Spleen (tissue), 13 donors: ENCODE results near the gene RPRD2. TPM values are rescaled to one million over a fixed set of nuclear protein-coding genes. Genes with fewer than 3 reads are reported as not detected.
"Not testable (repeated sequence)": the region's sequence is repeated elsewhere in the genome, so short reads cannot be mapped to it uniquely, and the experiment has no call there.

Source experiments
- DNase-seq: peaks from one replicate; pipeline ENCODE4 v3.0.0-alpha.2; 2020
- H3K27ac ChIP-seq, 8 donors: fragments of 200-600 bp; sonication (generic) in 7 of 8; 1 replicate in 4 of 8; 2 replicates in 4 of 8; pipeline versions ENCODE4 v1.5.0 to v1.8.0; 2016 to 2021; ENCODE audit warnings: inconsistent platforms in 4 of 8, mild to moderate bottlenecking in 4 of 8, moderate library complexity in 1 of 8
- H3K27me3 ChIP-seq, 7 donors: fragments of 200-600 bp; sonication (generic) in 6 of 7; replicated peaks in 1 of 7; 1 replicate in 4 of 7; 2 replicates in 3 of 7; pipeline versions ENCODE4 v1.5.0 to v1.8.0; 2016 to 2021; ENCODE audit warnings: inconsistent platforms in 3 of 7, mild to moderate bottlenecking in 1 of 7
- H3K36me3 ChIP-seq, 6 donors: fragments of 200-600 bp; sonication (generic) in 5 of 6; 1 replicate in 4 of 6; 2 replicates in 2 of 6; pipeline versions ENCODE4 v1.5.0 to v1.8.0; 2016 to 2021; ENCODE audit warnings: inconsistent platforms in 2 of 6
- H3K4me1 ChIP-seq, 6 donors: fragments of 200-600 bp; sonication (generic) in 5 of 6; 1 replicate in 3 of 6; 2 replicates in 3 of 6; pipeline versions ENCODE4 v1.5.0 to v1.8.0; 2016 to 2021; ENCODE audit warnings: inconsistent platforms in 3 of 6
- H3K4me3 ChIP-seq, 8 donors: fragments of 200-600 bp; sonication (generic) in 7 of 8; 1 replicate in 4 of 8; 2 replicates in 4 of 8; pipeline versions ENCODE4 v1.5.0 to v1.8.0; 2016 to 2021; ENCODE audit warnings: inconsistent platforms in 4 of 8, mild to moderate bottlenecking in 4 of 8, moderate library complexity in 2 of 8
- H3K9me3 ChIP-seq, 8 donors: fragments of 200-600 bp; sonication (generic) in 7 of 8; 1 replicate in 4 of 8; 2 replicates in 4 of 8; pipeline versions ENCODE4 v1.5.0 to v1.8.0; 2016 to 2021; ENCODE audit warnings: inconsistent platforms in 4 of 8
- POLR2A ChIP-seq, 3 donors: fragments of 450-650 bp; IDR thresholded peaks; one replicate each; pipeline ENCODE4 v1.5.1; 2017; ENCODE audit warnings: antibody characterized with exemption in 3 of 3, mild to moderate bottlenecking in 1 of 3
- POLR2AphosphoS5 ChIP-seq, 3 donors: sonication (generic); formaldehyde crosslinking; IDR thresholded peaks; one replicate each; pipeline ENCODE4 v1.5.1; 2017; ENCODE audit warnings: antibody characterized with exemption in 3 of 3
- WGBS, 5 donors: extraction: QIAGEN DNeasy Blood & Tissue Kit in 3 of 5; methylation state at CpG; one replicate each; pipeline versions ENCODE4 v1.1.5 to v1.1.7; 2013 to 2018; 5-methylcytosine and 5-hydroxymethylcytosine counted together
- intact Hi-C: fragments of 100-400 bp; cut with DNase I; formaldehyde crosslinking; loops from one replicate; pipeline ENCODE4 v1.15.0; 2023; ENCODE audit warnings: low total_unique reads
- long read RNA-seq, 2 donors: transcript quantifications; one replicate each; lab custom pipeline, GENCODE V29; 2026
- polyA plus RNA-seq, 3 donors: library from polyadenylated mRNA; stranded (reverse); fragments of 200-250 nt; gene quantifications; one replicate each; pipeline ENCODE4 v1.2.1, GENCODE V29; 2013
- total RNA-seq, 7 donors: library from RNA; depleted of rRNA in 3 of 7; stranded (reverse); fragments of >200 nt in 3 of 7; fragmentation: NEBNext Ultra II Directional in 4 of 7; extraction: Animal tissue kit (Norgen Biotek cat#: 25700) in 4 of 7; gene quantifications; one replicate each; pipeline versions ENCODE4 v1.1.0 to v1.2.1, GENCODE V29; 2016 to 2021
- TF ChIP-seq, protein P1 (sequence below), 11 experiments: fragments of 200-600 bp in 7 of 11; fragments of 450-650 bp in 4 of 11; sonication (generic) in 4 of 11; IDR thresholded peaks in 8 of 11; conservative IDR thresholded peaks in 3 of 11; 1 replicate in 7 of 11; 2 replicates in 4 of 11; pipeline versions ENCODE4 v1.4.0 to v1.8.0; 2016 to 2021; ENCODE audit warnings: antibody characterized with exemption in 11 of 11, inconsistent platforms in 4 of 11, mild to moderate bottlenecking in 1 of 11
- donor health status: healthy with polysubstance abuse.
- donor health status: DM: no; HTN: no; CAD: no; lungs with moderate emphysema.
- donor health status: DM: no; HTN: no; CAD: no.
- donor health status: Bipolar disorder and iron deficiency.
- donor health status: healthy.
- donor health status: DM: no; HTN: no; CAD: no.
- donor health status: DM: yes; HTN: yes; CAD: no.

Gene RPRD2
- total RNA-seq (10 to 100 TPM; 23.8 to 42.4 (median 32.8) TPM), polyA plus RNA-seq (1 to 10 TPM; 3.8 to 7.4 (median 4.3) TPM)
- long read RNA-seq, donor 1, full-length matches to known transcripts = 5 of 5 reads
- long read RNA-seq, donor 1, partial matches to known transcripts = 0 of 5 reads
- long read RNA-seq, donor 1, other reads (novel, unspliced or antisense) = 0 of 5 reads
- long read RNA-seq, donor 2, full-length matches to known transcripts = 2 of 9 reads
- long read RNA-seq, donor 2, partial matches to known transcripts = 7 of 9 reads
- long read RNA-seq, donor 2, other reads (novel, unspliced or antisense) = 0 of 9 reads

DNA sequence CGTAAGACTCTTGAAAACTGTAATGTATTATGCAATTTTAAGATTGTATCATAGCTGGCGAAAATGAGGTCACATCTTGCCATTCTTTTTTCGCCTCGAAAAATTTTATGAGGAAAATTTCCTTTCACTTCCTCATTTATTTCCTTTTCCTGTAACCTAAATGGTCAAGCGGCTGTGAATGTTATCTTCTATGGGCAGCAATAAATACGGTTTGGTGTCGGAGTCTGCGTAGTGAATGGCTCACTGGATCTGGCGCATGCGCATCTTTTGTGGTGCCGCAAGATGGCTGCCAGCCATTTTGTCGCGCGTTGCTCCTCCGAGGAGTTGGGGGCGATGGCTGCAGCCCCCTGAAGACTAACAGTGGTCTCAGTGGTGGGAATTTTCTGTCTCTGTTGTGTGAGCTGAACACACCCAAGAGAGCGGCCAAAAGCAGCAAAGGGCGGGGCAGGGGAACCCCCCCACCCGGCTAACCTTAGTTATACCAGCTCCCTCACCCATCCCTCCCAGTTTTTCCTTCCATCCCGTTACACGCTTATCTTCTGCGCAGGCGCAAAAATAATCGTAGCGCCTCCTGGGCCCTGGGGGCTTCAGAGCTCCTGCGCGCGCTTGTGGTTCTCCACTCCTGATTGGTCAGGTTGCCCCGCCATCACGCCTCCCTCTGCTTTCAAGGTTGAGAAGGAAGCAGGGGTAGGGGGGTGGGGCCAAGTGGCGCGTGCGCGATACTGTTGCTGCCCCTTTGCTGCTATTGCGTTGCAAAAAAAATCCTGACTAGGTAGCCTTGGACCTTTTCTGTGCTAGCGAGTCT is at the start of gene RPRD2:
Gene RPRD2, plus strand, starts transcription at position 722 of the 805 bp plus-strand sequence. CDS start 568 bp downstream, outside the sequence.
- Histone ChIP-seq H3K4me1 (peaks cover 10 to 47% (median 29%) of the 10 kb centered on the region in 6 donors), H3K27ac (peak within 1 kb of the TSS; percentile 74 to 99 (median 98)), H3K27me3 (no peaks in the 10 kb centered on the region), H3K4me3 (peak within 1 kb of the TSS; percentile 46 to 97 (median 72)), H3K9me3 (no peaks in the 10 kb centered on the region), H3K36me3 (no peaks in the 10 kb centered on the region)
- TF ChIP-seq POLR2AphosphoS5 (IDR thresholded peaks at IDR 0.05) (peak; percentile 88 to 96 (median 96)), POLR2A (IDR thresholded peaks at IDR 0.05) (peak in 1 of 3 donors; percentile 76)
- TF ChIP-seq, protein P1, sequence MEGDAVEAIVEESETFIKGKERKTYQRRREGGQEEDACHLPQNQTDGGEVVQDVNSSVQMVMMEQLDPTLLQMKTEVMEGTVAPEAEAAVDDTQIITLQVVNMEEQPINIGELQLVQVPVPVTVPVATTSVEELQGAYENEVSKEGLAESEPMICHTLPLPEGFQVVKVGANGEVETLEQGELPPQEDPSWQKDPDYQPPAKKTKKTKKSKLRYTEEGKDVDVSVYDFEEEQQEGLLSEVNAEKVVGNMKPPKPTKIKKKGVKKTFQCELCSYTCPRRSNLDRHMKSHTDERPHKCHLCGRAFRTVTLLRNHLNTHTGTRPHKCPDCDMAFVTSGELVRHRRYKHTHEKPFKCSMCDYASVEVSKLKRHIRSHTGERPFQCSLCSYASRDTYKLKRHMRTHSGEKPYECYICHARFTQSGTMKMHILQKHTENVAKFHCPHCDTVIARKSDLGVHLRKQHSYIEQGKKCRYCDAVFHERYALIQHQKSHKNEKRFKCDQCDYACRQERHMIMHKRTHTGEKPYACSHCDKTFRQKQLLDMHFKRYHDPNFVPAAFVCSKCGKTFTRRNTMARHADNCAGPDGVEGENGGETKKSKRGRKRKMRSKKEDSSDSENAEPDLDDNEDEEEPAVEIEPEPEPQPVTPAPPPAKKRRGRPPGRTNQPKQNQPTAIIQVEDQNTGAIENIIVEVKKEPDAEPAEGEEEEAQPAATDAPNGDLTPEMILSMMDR (IDR thresholded peaks at IDR 0.05 in 8 of 11, conservative IDR thresholded peaks at IDR 0.05 in 3 of 11) = no peak
- peak; percentile 99 for DNase-seq
- intact Hi-C loops = loop anchor here (10.0 kb wide), 1 partner anchor 111 kb away; no protein-coding TSS in a partner anchor
- 1% methylated on average over 36 of the region's 36 CpGs for WGBS, 5 donors

DNA sequence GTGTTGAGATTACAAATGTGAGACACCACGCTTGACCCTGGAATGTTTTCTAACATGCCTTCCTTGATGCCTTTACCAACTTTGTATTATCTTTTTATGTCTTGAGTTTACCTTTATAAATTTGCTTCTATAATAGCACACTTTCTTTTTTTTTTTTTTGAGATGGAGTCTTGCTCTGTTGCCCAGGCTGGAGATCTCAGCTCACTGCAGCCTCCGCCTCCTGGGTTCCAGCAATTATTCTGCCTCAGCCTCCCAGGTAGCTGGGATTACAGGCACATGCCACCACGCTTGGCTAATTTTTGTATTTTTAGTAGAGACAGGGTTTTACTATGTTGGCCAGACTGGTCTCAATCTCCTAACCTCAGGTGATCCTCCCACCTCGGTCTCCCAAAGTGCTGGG is 49.3 kb upstream of the RPRD2 start:
- H3K27ac ChIP-seq, intact Hi-C loops, H3K4me1 ChIP-seq, H3K27me3 ChIP-seq, H3K36me3 ChIP-seq, H3K9me3 ChIP-seq, H3K4me3 ChIP-seq, DNase-seq: not testable (repeated sequence)
- WGBS, 5 donors = 94 to 99% (median 97%) methylated on average over 4 of the region's 4 CpGs

DNA sequence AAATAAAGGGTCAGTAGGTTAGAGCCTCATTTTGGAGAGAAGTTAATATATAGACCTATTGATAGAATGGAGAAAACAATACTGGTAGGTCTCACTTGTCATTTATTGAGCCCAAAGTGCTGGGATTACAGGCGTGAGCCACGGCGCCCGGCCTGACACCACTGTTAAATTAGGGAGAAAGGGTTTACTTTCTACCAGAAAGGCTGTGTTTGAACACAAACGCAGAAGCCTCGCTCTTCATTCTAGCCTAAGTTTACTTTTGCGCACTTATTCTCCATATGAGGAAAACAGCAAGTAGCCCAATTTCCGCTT is 43.3 kb upstream of the RPRD2 start:
- peaks cover 11 to 47% (median 30%) of the 10 kb centered on the region in 6 donors for H3K4me1 ChIP-seq
- intact Hi-C loops = no loop called here
- DNase-seq = no peak
- WGBS, 5 donors = 66 to 81% (median 72%) methylated on average over 8 of the region's 8 CpGs
- peak overlapping the region; percentile 88 to 95 (median 93) for H3K27ac ChIP-seq
- no peaks in the 10 kb centered on the region for H3K9me3 ChIP-seq
- TF ChIP-seq POLR2AphosphoS5 (IDR thresholded peaks at IDR 0.05) (no peak), POLR2A (IDR thresholded peaks at IDR 0.05) (no peak)
- TF ChIP-seq, protein P1 (IDR thresholded peaks at IDR 0.05 in 8 of 11, conservative IDR thresholded peaks at IDR 0.05 in 3 of 11) = no peak
- peaks cover 0 to 26% (median 9%) of the 10 kb centered on the region in 6 donors for H3K36me3 ChIP-seq
- peak overlapping the region; percentile 52 to 82 (median 70) for H3K4me3 ChIP-seq
- no peaks in the 10 kb centered on the region for H3K27me3 ChIP-seq

DNA sequence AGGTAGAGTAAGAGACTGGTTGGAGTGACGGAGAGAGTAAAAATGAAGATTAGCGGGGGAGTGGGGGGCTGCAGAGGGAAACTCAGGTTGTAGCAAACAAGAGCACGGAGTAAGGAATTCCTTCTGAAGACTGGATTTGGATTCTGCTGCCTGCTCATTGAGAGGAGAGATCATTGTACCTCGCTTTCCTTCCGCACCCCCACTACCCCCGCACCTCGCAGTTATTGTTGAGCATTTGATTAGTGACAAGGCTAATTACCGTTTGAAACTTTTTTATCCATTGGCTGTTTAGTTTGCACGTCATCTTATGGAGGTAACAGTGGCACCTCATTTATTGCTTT is 42.2 kb upstream of the RPRD2 start:
- WGBS, 5 donors = 0 to 2% (median 1%) methylated on average over 9 of the region's 9 CpGs
- no peak for TF ChIP-seq POLR2A (IDR thresholded peaks at IDR 0.05)
- no peak for TF ChIP-seq POLR2AphosphoS5 (IDR thresholded peaks at IDR 0.05)
- TF ChIP-seq, protein P1 (IDR thresholded peaks at IDR 0.05 in 8 of 11, conservative IDR thresholded peaks at IDR 0.05 in 3 of 11) = no peak
- peaks cover 0 to 37% (median 21%) of the 10 kb centered on the region in 6 donors for H3K36me3 ChIP-seq
- intact Hi-C loops = no loop called here
- no peaks in the 10 kb centered on the region for H3K9me3 ChIP-seq
- no peaks in the 10 kb centered on the region for H3K27me3 ChIP-seq
- no peak for DNase-seq
- peaks cover 11 to 58% (median 33%) of the 10 kb centered on the region in 6 donors for H3K4me1 ChIP-seq
- H3K27ac ChIP-seq = peak overlapping the region; percentile 88 to 95 (median 93)
- peak overlapping the region; percentile 52 to 82 (median 70) for H3K4me3 ChIP-seq
